Lower leg skin (tissue), 4 donors: ENCODE measurements around the gene SCD. TPM values are rescaled to one million over a fixed set of nuclear protein-coding genes. Genes with fewer than 3 reads are reported as not detected.

Source experiments
- DNase-seq, 2 donors: peaks; one replicate each; pipeline ENCODE4 v3.0.0-alpha.2; 2019; ENCODE audit warnings: low spot score in 2 of 2
- H3K4me3 ChIP-seq: fragments of 200-600 bp; sonication (generic); 2 replicates; pipeline ENCODE4 v1.5.1; 2017; ENCODE audit warnings: mild to moderate bottlenecking, low read depth; ENCODE audit not compliant: poor library complexity, severe bottlenecking
- CTCF ChIP-seq, 3 donors: fragments of 450-650 bp; IDR thresholded peaks; one replicate each; pipeline ENCODE4 v1.5.1; 2016; ENCODE audit warnings: antibody characterized with exemption in 3 of 3, mild to moderate bottlenecking in 3 of 3, moderate library complexity in 2 of 3
- POLR2A ChIP-seq, 2 donors: fragments of 450-650 bp; IDR thresholded peaks; one replicate each; pipeline ENCODE4 v1.6.1; 2016 to 2017; ENCODE audit warnings: antibody characterized with exemption in 2 of 2, mild to moderate bottlenecking in 1 of 2, moderate library complexity in 1 of 2
- WGBS, 2 donors: methylation state at CpG; one replicate each; pipeline ENCODE4 v1.1.5; 2018; 5-methylcytosine and 5-hydroxymethylcytosine counted together
- intact Hi-C: fragments of 100-400 bp; cut with DNase I; formaldehyde crosslinking; loops from one replicate; pipeline ENCODE4 v1.15.0; 2023; ENCODE audit warnings: low total_unique reads
- total RNA-seq, 4 donors: library from RNA; depleted of rRNA; stranded (reverse); fragments of >200 nt; gene quantifications; one replicate each; pipeline ENCODE4 v1.1.0, GENCODE V29; 2016

The SCD gene
- total RNA-seq, 4 donors from 2014 or later, result 23.8 to 56.7 (median 32.3) TPM

- H3K4me3 ChIP-seq, result no peak overlapping the region
- WGBS, 2 donors, result 26 to 34% methylated on average over 3 of the region's 3 CpGs
- TF ChIP-seq POLR2A (IDR thresholded peaks at IDR 0.05), result no peak
- no peak for TF ChIP-seq CTCF (IDR thresholded peaks at IDR 0.05)
- intact Hi-C loops, result no loop called here
- DNase-seq, result no peak
These were observed 12.6 kb downstream of the SCD start for GRCh38 chr10:100359529-100360150.

GRCh38 chr10:100360234-100360633 is 13.2 kb downstream of the SCD start:
- H3K4me3 ChIP-seq, result no peak overlapping the region
- WGBS, 2 donors, result 75 to 76% methylated on average over 6 of the region's 6 CpGs
- intact Hi-C loops, result no loop called here
- no peak for DNase-seq
- TF ChIP-seq CTCF (IDR thresholded peaks at IDR 0.05) (no peak), POLR2A (IDR thresholded peaks at IDR 0.05) (no peak)

- H3K4me3 ChIP-seq, result no peak overlapping the region
- WGBS, 2 donors, result 68 to 75% methylated on average over 6 of the region's 6 CpGs
- DNase-seq, result no peak
- TF ChIP-seq POLR2A (IDR thresholded peaks at IDR 0.05) (no peak), CTCF (IDR thresholded peaks at IDR 0.05) (no peak)
- intact Hi-C loops, result no loop called here
These were observed 15.8 kb downstream of the SCD start for GRCh38 chr10:100362570-100363496.

- intact Hi-C loops, result no loop called here
- WGBS, 2 donors, result 87 to 88% methylated on average over 3 of the region's 3 CpGs
- H3K4me3 ChIP-seq, result no peak overlapping the region
- TF ChIP-seq CTCF (IDR thresholded peaks at IDR 0.05), result no peak
- TF ChIP-seq POLR2A (IDR thresholded peaks at IDR 0.05), result no peak
- no peak for DNase-seq
These were observed 17.1 kb downstream of the SCD start for GRCh38 chr10:100364175-100364574.

- no peak overlapping the region for H3K4me3 ChIP-seq
- intact Hi-C loops, result no loop called here
- no peak for TF ChIP-seq POLR2A (IDR thresholded peaks at IDR 0.05)
- TF ChIP-seq CTCF (IDR thresholded peaks at IDR 0.05), result no peak
- WGBS, 2 donors, result 28 to 32% methylated on average over 7 of the region's 7 CpGs
- DNase-seq, result peak; percentile 83 to 94
These were observed 17.8 kb downstream of the SCD start for GRCh38 chr10:100364735-100365391.
